ENCODE results near the gene SPOCK2. TPM values are rescaled to one million over a fixed set of nuclear protein-coding genes. Genes with fewer than 3 reads are reported as not detected.

The SPOCK2 gene
- total RNA-seq, 2 experiments from 2014 or later: 976 to 998 TPM

DNA sequence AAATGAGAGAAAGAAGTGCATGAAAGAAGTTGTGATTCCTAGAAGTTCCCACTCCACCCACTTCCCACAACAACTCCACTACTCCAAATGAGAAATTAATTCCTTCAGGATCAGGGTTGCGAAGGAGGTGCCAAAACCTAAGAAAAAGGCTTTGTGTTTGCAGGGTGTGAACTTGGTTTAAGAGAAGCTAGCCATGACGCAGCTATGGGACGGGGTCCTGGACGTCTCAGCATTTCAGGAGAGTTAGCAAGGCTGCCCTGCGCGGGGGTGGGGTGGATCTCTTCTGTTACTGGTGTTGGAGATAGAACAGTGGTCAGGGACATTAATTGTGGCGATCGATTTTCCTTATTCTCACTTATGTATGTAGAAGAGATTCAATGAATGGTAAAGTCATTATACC lies 63.0 kb downstream of the SPOCK2 start:
- ChIA-PET CTCF (interaction anchor here (0.5 kb wide), 1 partner anchor 172 kb away, joined by 3 read pairs; no protein-coding TSS in a partner anchor), POLR2A (no interaction called here)
- Histone ChIP-seq H3K9me3 (ENCODE audit: control insufficient read depth in 1 of 2, insufficient read depth in 1 of 2, low read length in 2 of 2) (no peaks in the 10 kb centered on the region), H3K4me1 (ENCODE audit: insufficient read depth, low read length) (peaks cover 5% of the 10 kb centered on the region), H3K27ac (ENCODE audit: low read depth in 1 of 2, low read length in 2 of 2) (no peak overlapping the region), H3K36me3 (ENCODE audit: insufficient read depth, low read length) (no peaks in the 10 kb centered on the region), H3K27me3 (ENCODE audit: control insufficient read depth in 1 of 2, insufficient read depth in 2 of 2, low read length in 2 of 2) (peaks cover 0 to 3% of the 10 kb centered on the region in 2 experiments), H3K4me3 (ENCODE audit: low read length) (no peak overlapping the region)
- TF ChIP-seq, protein P1, sequence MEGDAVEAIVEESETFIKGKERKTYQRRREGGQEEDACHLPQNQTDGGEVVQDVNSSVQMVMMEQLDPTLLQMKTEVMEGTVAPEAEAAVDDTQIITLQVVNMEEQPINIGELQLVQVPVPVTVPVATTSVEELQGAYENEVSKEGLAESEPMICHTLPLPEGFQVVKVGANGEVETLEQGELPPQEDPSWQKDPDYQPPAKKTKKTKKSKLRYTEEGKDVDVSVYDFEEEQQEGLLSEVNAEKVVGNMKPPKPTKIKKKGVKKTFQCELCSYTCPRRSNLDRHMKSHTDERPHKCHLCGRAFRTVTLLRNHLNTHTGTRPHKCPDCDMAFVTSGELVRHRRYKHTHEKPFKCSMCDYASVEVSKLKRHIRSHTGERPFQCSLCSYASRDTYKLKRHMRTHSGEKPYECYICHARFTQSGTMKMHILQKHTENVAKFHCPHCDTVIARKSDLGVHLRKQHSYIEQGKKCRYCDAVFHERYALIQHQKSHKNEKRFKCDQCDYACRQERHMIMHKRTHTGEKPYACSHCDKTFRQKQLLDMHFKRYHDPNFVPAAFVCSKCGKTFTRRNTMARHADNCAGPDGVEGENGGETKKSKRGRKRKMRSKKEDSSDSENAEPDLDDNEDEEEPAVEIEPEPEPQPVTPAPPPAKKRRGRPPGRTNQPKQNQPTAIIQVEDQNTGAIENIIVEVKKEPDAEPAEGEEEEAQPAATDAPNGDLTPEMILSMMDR (IDR thresholded peaks at IDR 0.05): no peak
- Mint-ChIP-seq H3K9me3 (no peaks in the 10 kb centered on the region), H3K27me3 (peaks cover 12% of the 10 kb centered on the region), H3K4me1 (ENCODE audit: low read depth) (no peaks in the 10 kb centered on the region), H3K4me3 (no peak overlapping the region), H3K36me3 (ENCODE audit: low read depth) (no peaks in the 10 kb centered on the region), H3K27ac (no peak overlapping the region)
- ATAC-seq (ENCODE audit: poor library complexity) (no peak), DNase-seq (no peak)
- intact Hi-C loops (cut with DNase I, micrococcal nuclease): no loop called here

DNA sequence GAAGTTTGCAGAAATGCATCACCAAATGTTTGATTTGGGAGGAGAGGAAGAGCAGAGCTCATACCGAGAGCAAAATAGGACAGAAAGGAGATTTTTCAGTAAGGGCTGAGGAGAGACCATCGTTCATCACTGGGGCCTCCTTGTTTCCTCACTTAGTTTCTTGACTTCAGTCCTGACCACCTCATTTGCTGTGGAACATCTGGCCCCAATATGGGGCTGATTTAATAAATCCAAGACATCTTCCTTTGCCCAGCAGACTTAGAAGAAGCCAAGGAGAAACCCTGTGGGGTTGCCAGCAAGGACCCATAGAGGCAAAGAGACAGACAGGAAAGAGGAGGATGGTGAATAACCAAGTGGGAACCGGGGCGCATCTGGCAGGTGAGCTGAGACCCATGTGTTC lies 63.8 kb downstream of the SPOCK2 start:
- Histone ChIP-seq H3K36me3 (ENCODE audit: insufficient read depth, low read length) (no peaks in the 10 kb centered on the region), H3K4me1 (ENCODE audit: insufficient read depth, low read length) (peaks cover 5% of the 10 kb centered on the region), H3K4me3 (ENCODE audit: low read length) (no peak overlapping the region), H3K27me3 (ENCODE audit: control insufficient read depth in 1 of 2, insufficient read depth in 2 of 2, low read length in 2 of 2) (peaks cover 0 to 3% of the 10 kb centered on the region in 2 experiments), H3K27ac (ENCODE audit: low read depth in 1 of 2, low read length in 2 of 2) (no peak overlapping the region), H3K9me3 (ENCODE audit: control insufficient read depth in 1 of 2, insufficient read depth in 1 of 2, low read length in 2 of 2) (no peaks in the 10 kb centered on the region)
- CTCF ChIA-PET: no interaction called here
- Mint-ChIP-seq H3K4me1 (ENCODE audit: low read depth) (no peaks in the 10 kb centered on the region), H3K27me3 (peaks cover 12% of the 10 kb centered on the region), H3K4me3 (no peak overlapping the region), H3K27ac (no peak overlapping the region), H3K36me3 (ENCODE audit: low read depth) (no peaks in the 10 kb centered on the region), H3K9me3 (no peaks in the 10 kb centered on the region)
- ATAC-seq (ENCODE audit: poor library complexity): no peak
- no peak for DNase-seq
- intact Hi-C loops (cut with DNase I, micrococcal nuclease): no loop called here
- TF ChIP-seq, protein P1 (IDR thresholded peaks at IDR 0.05): no peak
- POLR2A ChIA-PET: no interaction called here

- Histone ChIP-seq H3K4me3 (ENCODE audit: low read length) (no peak overlapping the region), H3K4me1 (ENCODE audit: insufficient read depth, low read length) (peaks cover 5% of the 10 kb centered on the region), H3K27ac (ENCODE audit: low read depth in 1 of 2, low read length in 2 of 2) (no peak overlapping the region), H3K27me3 (ENCODE audit: control insufficient read depth in 1 of 2, insufficient read depth in 2 of 2, low read length in 2 of 2) (peaks cover 0 to 3% of the 10 kb centered on the region in 2 experiments), H3K9me3 (ENCODE audit: control insufficient read depth in 1 of 2, insufficient read depth in 1 of 2, low read length in 2 of 2) (no peaks in the 10 kb centered on the region), H3K36me3 (ENCODE audit: insufficient read depth, low read length) (no peaks in the 10 kb centered on the region)
- DNase-seq (no peak), ATAC-seq (ENCODE audit: poor library complexity) (no peak)
- ChIA-PET POLR2A (no interaction called here), CTCF (no interaction called here)
- Mint-ChIP-seq H3K27me3 (peaks cover under 1% of the 10 kb centered on the region), H3K9me3 (no peaks in the 10 kb centered on the region), H3K4me1 (ENCODE audit: low read depth) (no peaks in the 10 kb centered on the region), H3K27ac (no peak overlapping the region), H3K36me3 (ENCODE audit: low read depth) (no peaks in the 10 kb centered on the region), H3K4me3 (no peak overlapping the region)
- TF ChIP-seq, protein P1 (IDR thresholded peaks at IDR 0.05): no peak
- intact Hi-C loops (cut with DNase I, micrococcal nuclease): no loop called here
Observed at GRCh38 chr10:72022228-72022627, 66.1 kb downstream of the SPOCK2 start.

All from CD4-positive, alpha-beta T cell (primary cell).